HG03354 (cell line): ENCODE measurements around the gene HOXA6.

Experiments
- ATAC-seq: cut with Tn5 transposase; IDR thresholded peaks from one replicate; pipeline ENCODE4 v1.9.1; 2021; ENCODE audit warnings: mild to moderate bottlenecking; ENCODE audit not compliant: unreplicated experiment, poor library complexity, severe bottlenecking

Gene HOXA6

GRCh38 chr7:27126596-27127327, 20.8 kb downstream of the HOXA6 start:
- ATAC-seq = no peak

GRCh38 chr7:27125986-27126394, 21.6 kb downstream of the HOXA6 start:
- no peak for ATAC-seq

GRCh38 chr7:27124902-27125689, 22.5 kb downstream of the HOXA6 start:
- no peak for ATAC-seq

- no peak for ATAC-seq
Measured at GRCh38 chr7:27124096-27124901, 23.3 kb downstream of the HOXA6 start.

GRCh38 chr7:27123477-27124053, 24.0 kb downstream of the HOXA6 start:
- no peak for ATAC-seq

- ATAC-seq = no peak
Measured at GRCh38 chr7:27123007-27123476, 24.5 kb downstream of the HOXA6 start.

- no peak for ATAC-seq
Measured at GRCh38 chr7:27122077-27122910, 25.3 kb downstream of the HOXA6 start.

GRCh38 chr7:27121684-27122076, 25.9 kb downstream of the HOXA6 start:
- ATAC-seq = no peak

GRCh38 chr7:27119412-27119911, 28.1 kb downstream of the HOXA6 start:
- ATAC-seq = no peak

- ATAC-seq = no peak
Measured at GRCh38 chr7:27118580-27118979, 29.0 kb downstream of the HOXA6 start.

GRCh38 chr7:27117887-27118491, 29.6 kb downstream of the HOXA6 start:
- ATAC-seq = no peak

- ATAC-seq = no peak
Measured at GRCh38 chr7:27116962-27117886, 30.4 kb downstream of the HOXA6 start.

- no peak for ATAC-seq
Measured at GRCh38 chr7:27116031-27116961, 31.3 kb downstream of the HOXA6 start.

GRCh38 chr7:27115221-27116026, 32.1 kb downstream of the HOXA6 start:
- no peak for ATAC-seq

GRCh38 chr7:27114881-27115220, 32.7 kb downstream of the HOXA6 start:
- no peak for ATAC-seq
